ENCODE data around the gene CCDC40. TPM values are rescaled to one million over a fixed set of nuclear protein-coding genes. Genes with fewer than 3 reads are reported as not detected.

CCDC40 gene
- total and polyA plus RNA-seq, 8 donors: 0.61 to 56.2 (median 3.8) TPM

GRCh38 chr17:80026359-80027042, 9.9 kb upstream of the CCDC40 start:
- Histone ChIP-seq H3K27ac (peak overlapping the region in 1 of 5 donors; percentile 44), H3K27me3 (no peaks in the 10 kb centered on the region), H3K4me1 (peaks cover 39 to 81% (median 55%) of the 10 kb centered on the region in 4 donors), H3K4me3 (no peak overlapping the region), H3K36me3 (no peaks in the 10 kb centered on the region), H3K9me3 (no peaks in the 10 kb centered on the region)
- DNase-seq: peak; percentile 28 to 67
- intact Hi-C loops (cut with DNase I; ENCODE audit: low total_unique reads): no loop called here
- TF ChIP-seq CTCF (IDR thresholded peaks at IDR 0.05): no peak
- no peak for TF ChIP-seq POLR2A (IDR thresholded peaks at IDR 0.05)
- no peak for TF ChIP-seq EP300 (IDR thresholded peaks at IDR 0.05)
- TF ChIP-seq POLR2AphosphoS5 (IDR thresholded peaks at IDR 0.05): no peak
- 51 to 70% (median 58%) methylated on average over 10 of the region's 10 CpGs for WGBS, 5 donors

GRCh38 chr17:80027043-80027435, 9.4 kb upstream of the CCDC40 start:
- H3K36me3 ChIP-seq: no peaks in the 10 kb centered on the region
- intact Hi-C loops (cut with DNase I; ENCODE audit: low total_unique reads): no loop called here
- H3K9me3 ChIP-seq: no peaks in the 10 kb centered on the region
- 93 to 97% (median 96%) methylated on average over 8 of the region's 8 CpGs for WGBS, 5 donors
- TF ChIP-seq POLR2AphosphoS5 (IDR thresholded peaks at IDR 0.05): no peak
- TF ChIP-seq EP300 (IDR thresholded peaks at IDR 0.05): no peak
- TF ChIP-seq POLR2A (IDR thresholded peaks at IDR 0.05): no peak
- TF ChIP-seq CTCF (IDR thresholded peaks at IDR 0.05): no peak
- peaks cover 39 to 86% (median 58%) of the 10 kb centered on the region in 4 donors for H3K4me1 ChIP-seq
- peak overlapping the region in 1 of 5 donors; percentile 44 for H3K27ac ChIP-seq
- no peak for DNase-seq
- H3K27me3 ChIP-seq: no peaks in the 10 kb centered on the region
- no peak overlapping the region for H3K4me3 ChIP-seq

GRCh38 chr17:80028030-80028429, 8.4 kb upstream of the CCDC40 start:
- H3K9me3 ChIP-seq: no peaks in the 10 kb centered on the region
- no peak for DNase-seq
- TF ChIP-seq EP300 (IDR thresholded peaks at IDR 0.05): no peak
- TF ChIP-seq CTCF (IDR thresholded peaks at IDR 0.05): no peak
- TF ChIP-seq POLR2A (IDR thresholded peaks at IDR 0.05): no peak
- no peak for TF ChIP-seq POLR2AphosphoS5 (IDR thresholded peaks at IDR 0.05)
- no peaks in the 10 kb centered on the region for H3K27me3 ChIP-seq
- H3K4me3 ChIP-seq: no peak overlapping the region
- 56 to 66% (median 60%) methylated on average over 10 of the region's 10 CpGs for WGBS, 5 donors
- intact Hi-C loops (cut with DNase I; ENCODE audit: low total_unique reads): no loop called here
- H3K4me1 ChIP-seq: peaks cover 39 to 88% (median 59%) of the 10 kb centered on the region in 4 donors
- H3K27ac ChIP-seq: peak overlapping the region in 3 of 5 donors; percentile 65 to 75 (median 69)
- H3K36me3 ChIP-seq: no peaks in the 10 kb centered on the region

- peak overlapping the region in 4 of 5 donors; percentile 38 to 75 (median 67) for H3K27ac ChIP-seq
- H3K4me3 ChIP-seq: no peak overlapping the region
- no peaks in the 10 kb centered on the region for H3K9me3 ChIP-seq
- H3K27me3 ChIP-seq: no peaks in the 10 kb centered on the region
- H3K36me3 ChIP-seq: no peaks in the 10 kb centered on the region
- TF ChIP-seq POLR2A (IDR thresholded peaks at IDR 0.05): no peak
- TF ChIP-seq CTCF (IDR thresholded peaks at IDR 0.05): peak in 1 of 7 experiments; percentile 14
- no peak for TF ChIP-seq EP300 (IDR thresholded peaks at IDR 0.05)
- peak in 1 of 3 donors; percentile 85 for TF ChIP-seq POLR2AphosphoS5 (IDR thresholded peaks at IDR 0.05)
- peaks cover 39 to 85% (median 60%) of the 10 kb centered on the region in 4 donors for H3K4me1 ChIP-seq
- intact Hi-C loops (cut with DNase I; ENCODE audit: low total_unique reads): no loop called here
- 44 to 64% (median 57%) methylated on average over 9 of the region's 9 CpGs for WGBS, 5 donors
- peak; percentile 77 for DNase-seq
Observed at GRCh38 chr17:80029258-80029974, 7.0 kb upstream of the CCDC40 start.

All from stomach (tissue), 9 donors.